ENCODE data around the gene FAM53A. TPM values are rescaled to one million over a fixed set of nuclear protein-coding genes. Genes with fewer than 3 reads are reported as not detected.

The FAM53A gene
- polyA plus RNA-seq, 1 experiment, result 1.1 TPM

- POLR2A ChIA-PET, result no interaction called here
- H3K9me3 ChIP-seq (ENCODE audit: control insufficient read depth, insufficient read depth, low read length), result peaks cover 36% of the 10 kb centered on the region
- no peak for TF ChIP-seq CTCF (IDR thresholded peaks at IDR 0.05; ENCODE audit: low read depth, low read length)
- peaks cover 8% of the 10 kb centered on the region for H3K27me3 ChIP-seq (ENCODE audit: control insufficient read depth, insufficient read depth, low read length)
- DNase-seq (ENCODE audit: low read depth, low spot score), result no peak
- H3K4me3 ChIP-seq (ENCODE audit: low read depth, low read length), result no peak overlapping the region
- no peak overlapping the region for H3K27ac ChIP-seq (ENCODE audit: low read depth, low read length)
- CTCF ChIA-PET, result no interaction called here
Observed at GRCh38 chr4:1594871-1595788, 89.0 kb downstream of the FAM53A start.

DNA sequence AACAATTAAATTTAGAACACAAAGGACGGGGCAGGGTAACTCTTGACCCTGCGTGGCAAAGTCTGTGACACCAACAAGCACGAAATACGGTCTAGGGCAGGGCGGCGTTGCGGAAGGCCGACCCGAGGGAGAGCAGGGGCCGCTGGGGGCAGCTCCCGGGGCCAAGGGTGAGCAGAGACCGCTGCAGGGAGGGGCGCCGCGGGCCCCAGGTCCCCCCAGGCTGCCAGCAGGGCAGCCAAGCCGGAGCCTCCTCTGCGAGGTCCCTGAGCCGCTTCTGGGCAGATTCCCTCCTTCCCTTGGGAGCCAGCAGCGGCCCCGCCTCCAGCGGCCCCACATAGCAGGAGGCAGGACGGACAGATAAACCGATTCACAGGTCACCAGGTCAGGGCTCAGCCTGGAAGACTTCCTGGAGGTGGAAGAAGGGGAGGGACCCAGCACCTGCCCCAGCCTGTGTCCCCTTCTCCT, 90.2 kb downstream of the FAM53A start:
- no peak overlapping the region for H3K4me3 ChIP-seq (ENCODE audit: low read depth, low read length)
- TF ChIP-seq CTCF (IDR thresholded peaks at IDR 0.05; ENCODE audit: low read depth, low read length), result no peak
- peaks cover 36% of the 10 kb centered on the region for H3K9me3 ChIP-seq (ENCODE audit: control insufficient read depth, insufficient read depth, low read length)
- H3K27me3 ChIP-seq (ENCODE audit: control insufficient read depth, insufficient read depth, low read length), result peaks cover 8% of the 10 kb centered on the region
- CTCF ChIA-PET, result no interaction called here
- POLR2A ChIA-PET, result no interaction called here
- no peak for DNase-seq (ENCODE audit: low read depth, low spot score)
- no peak overlapping the region for H3K27ac ChIP-seq (ENCODE audit: low read depth, low read length)

DNA sequence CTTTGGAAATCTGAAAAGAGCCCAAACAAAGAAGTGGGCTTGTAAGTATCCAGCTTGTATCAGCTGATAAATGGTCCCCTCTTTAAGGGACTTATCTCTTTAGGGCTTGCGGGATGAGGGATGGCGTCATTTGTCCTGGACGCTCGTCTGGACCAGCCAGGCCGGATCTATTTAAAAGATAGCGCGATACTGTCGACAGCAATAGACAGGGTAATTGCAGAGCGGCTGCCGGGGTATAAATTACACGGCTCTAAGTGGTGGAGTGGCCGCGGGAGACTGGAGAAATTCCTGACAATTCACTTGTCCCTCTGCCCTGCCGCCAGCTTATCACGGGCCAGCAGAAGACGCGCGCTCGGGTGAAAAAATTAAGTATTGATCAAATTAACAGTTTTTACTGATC, 90.7 kb downstream of the FAM53A start:
- no peak for DNase-seq (ENCODE audit: low read depth, low spot score)
- ChIA-PET CTCF (no interaction called here), POLR2A (no interaction called here)
- Histone ChIP-seq H3K27ac (ENCODE audit: low read depth, low read length) (no peak overlapping the region), H3K27me3 (ENCODE audit: control insufficient read depth, insufficient read depth, low read length) (peaks cover 12% of the 10 kb centered on the region), H3K4me3 (ENCODE audit: low read depth, low read length) (no peak overlapping the region), H3K9me3 (ENCODE audit: control insufficient read depth, insufficient read depth, low read length) (peaks cover 36% of the 10 kb centered on the region)
- TF ChIP-seq CTCF (IDR thresholded peaks at IDR 0.05; ENCODE audit: low read depth, low read length), result no peak

- ChIA-PET POLR2A (no interaction called here), CTCF (no interaction called here)
- Histone ChIP-seq H3K4me3 (ENCODE audit: low read depth, low read length) (no peak overlapping the region), H3K27ac (ENCODE audit: low read depth, low read length) (no peak overlapping the region), H3K27me3 (ENCODE audit: control insufficient read depth, insufficient read depth, low read length) (peaks cover 18% of the 10 kb centered on the region), H3K9me3 (ENCODE audit: control insufficient read depth, insufficient read depth, low read length) (peaks cover 32% of the 10 kb centered on the region)
- DNase-seq (ENCODE audit: low read depth, low spot score), result no peak
- no peak for TF ChIP-seq CTCF (IDR thresholded peaks at IDR 0.05; ENCODE audit: low read depth, low read length)
Observed at GRCh38 chr4:1592709-1593417, 91.2 kb downstream of the FAM53A start.
